D721Med (cell line): ENCODE results near the gene PCK1.
"Not testable (repeated sequence)": the region's sequence is repeated elsewhere in the genome, so short reads cannot be mapped to it uniquely, and the experiment has no call there.

Experiments used
- DNase-seq: peaks from one replicate; pipeline ENCODE4 v3.0.0; 2011; ENCODE audit warnings: low spot score; ENCODE audit not compliant: insufficient read length
- FAIRE-seq: peaks from 2 replicates; lab custom pipeline; 2011; peaks lifted over from hg19 to GRCh38; lab: Jason Lieb, UNC
- TF ChIP-seq, protein P1 (sequence below): IDR thresholded peaks from 2 replicates; pipeline ENCODE4 v1.5.1; 2012; ENCODE audit warnings: mild to moderate bottlenecking, control low read depth; ENCODE audit not compliant: insufficient read depth; ENCODE audit errors: missing control alignments

Gene PCK1

DNA sequence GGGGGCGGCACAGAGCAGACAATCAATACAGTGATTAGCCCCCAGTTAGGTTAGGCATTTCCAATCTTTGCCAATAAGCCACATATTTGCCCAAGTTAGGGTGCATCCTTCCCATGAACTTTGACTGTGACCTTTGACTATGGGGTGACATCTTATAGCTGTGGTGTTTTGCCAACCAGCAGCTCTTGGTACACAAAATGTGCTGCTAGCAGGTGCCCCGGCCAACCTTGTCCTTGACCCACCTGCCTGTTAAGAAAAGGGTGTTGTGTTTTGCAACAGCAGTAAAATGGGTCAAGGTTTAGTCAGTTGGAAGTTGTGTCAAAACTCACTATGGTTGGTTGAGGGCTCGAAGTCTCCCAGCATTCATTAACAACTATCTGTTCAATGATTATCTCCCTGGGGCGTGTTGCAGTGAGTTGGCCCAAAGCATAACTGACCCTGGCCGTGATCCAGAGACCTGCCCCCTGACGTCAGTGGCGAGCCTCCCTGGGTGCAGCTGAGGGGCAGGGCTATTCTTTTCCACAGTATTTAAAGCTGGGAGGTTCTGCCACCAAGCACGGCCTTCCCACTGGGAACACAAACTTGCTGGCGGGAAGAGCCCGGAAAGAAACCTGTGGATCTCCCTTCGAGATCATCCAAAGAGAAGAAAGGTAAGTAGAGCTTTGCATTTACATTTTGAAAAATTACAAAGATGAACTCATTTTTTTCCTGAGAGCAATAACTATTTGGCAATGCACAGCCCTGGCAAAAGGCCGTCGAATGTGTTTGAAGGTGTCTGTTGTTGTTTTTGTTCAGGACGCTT lies at the start of gene PCK1:
TSS of gene PCK1 (plus strand) at position 557 of the 802 bp plus-strand sequence. CDS start 302 bp downstream, outside the sequence.
- DNase-seq (no peak), FAIRE-seq (no peak)
- TF ChIP-seq, protein P1, sequence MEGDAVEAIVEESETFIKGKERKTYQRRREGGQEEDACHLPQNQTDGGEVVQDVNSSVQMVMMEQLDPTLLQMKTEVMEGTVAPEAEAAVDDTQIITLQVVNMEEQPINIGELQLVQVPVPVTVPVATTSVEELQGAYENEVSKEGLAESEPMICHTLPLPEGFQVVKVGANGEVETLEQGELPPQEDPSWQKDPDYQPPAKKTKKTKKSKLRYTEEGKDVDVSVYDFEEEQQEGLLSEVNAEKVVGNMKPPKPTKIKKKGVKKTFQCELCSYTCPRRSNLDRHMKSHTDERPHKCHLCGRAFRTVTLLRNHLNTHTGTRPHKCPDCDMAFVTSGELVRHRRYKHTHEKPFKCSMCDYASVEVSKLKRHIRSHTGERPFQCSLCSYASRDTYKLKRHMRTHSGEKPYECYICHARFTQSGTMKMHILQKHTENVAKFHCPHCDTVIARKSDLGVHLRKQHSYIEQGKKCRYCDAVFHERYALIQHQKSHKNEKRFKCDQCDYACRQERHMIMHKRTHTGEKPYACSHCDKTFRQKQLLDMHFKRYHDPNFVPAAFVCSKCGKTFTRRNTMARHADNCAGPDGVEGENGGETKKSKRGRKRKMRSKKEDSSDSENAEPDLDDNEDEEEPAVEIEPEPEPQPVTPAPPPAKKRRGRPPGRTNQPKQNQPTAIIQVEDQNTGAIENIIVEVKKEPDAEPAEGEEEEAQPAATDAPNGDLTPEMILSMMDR: no peak

DNA sequence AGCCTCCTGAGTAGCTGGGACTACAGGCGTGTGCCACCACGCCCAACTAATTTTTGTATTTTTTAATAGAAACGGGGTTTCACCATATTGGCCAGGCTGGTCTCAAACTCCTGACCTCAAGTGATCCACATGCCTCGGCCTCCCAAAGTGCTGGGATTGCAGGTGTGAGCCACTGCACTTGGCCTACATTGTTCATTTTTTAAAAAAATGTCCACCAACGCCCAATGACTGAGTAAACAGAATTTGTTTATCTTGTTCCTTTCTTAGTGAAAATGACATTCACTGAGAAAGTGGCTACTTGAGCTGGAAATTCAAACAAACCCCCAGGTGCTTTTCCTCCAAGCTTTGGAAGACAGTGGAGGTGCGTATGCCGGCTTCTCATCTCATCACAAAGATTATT lies 49.2 kb upstream of the PCK1 start:
- DNase-seq, FAIRE-seq: not testable (repeated sequence)

DNA sequence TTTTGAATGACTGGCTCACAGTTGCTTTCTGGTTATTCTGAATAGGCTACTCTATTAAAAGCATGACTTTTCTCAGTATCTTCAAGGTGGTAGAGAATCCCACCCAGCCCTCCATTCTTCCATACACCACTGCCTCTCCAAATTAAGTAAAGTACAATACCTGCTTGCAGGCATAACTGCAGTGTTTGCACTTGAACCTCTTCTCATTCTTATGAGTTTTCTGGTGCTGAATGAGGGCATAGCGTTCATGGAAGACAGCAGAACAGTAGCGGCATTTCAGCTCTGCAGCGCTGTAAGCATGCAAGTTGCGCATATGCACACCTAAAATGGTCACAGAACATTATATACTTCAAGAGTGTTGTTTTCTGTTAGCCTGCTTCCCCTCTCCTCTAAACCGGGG lies 48.5 kb upstream of the PCK1 start:
- no peak for DNase-seq
- no peak for FAIRE-seq
- TF ChIP-seq, protein P1: no peak

DNA sequence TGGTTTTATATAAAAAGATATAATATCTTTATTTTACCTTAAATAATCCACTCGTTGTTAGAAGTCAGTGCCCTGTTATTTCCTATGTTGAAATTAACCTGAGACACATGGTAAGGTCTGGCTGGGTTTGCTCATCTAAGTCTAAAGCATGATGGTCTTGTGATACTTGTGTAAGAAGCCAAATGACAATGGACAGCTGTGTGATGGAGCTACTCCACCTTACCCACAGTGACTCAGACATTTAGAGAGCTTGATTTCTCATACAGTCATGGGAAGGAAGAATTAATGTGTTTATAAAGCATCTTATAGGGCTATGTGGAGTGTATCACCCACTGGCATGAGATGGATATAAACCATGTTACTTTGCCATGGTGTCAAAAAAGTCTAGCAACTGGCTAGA lies 47.7 kb upstream of the PCK1 start:
- FAIRE-seq (no peak), DNase-seq (no peak)

DNA sequence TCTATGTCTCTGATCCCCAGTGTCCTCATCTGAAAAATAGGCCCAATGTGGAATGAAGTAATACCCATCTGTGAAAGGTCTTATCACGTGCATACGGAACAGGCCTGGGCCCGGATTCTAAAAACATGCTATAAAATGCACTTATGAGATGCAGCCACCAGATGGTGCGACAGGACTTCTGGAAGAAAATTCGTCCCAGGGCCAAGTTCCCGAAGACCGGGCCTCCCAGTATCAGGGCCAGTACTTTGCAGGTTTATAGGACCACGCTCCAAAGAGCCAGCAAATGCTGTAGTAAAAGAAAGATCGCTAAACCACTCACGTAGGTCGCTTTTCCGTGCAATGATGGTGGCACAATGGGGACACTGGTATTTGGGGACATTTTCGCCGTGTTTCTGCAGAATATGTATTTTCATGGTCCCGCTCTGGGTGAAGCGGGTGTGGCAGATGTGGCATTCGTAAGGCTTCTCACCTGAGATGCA lies 46.6 kb upstream of the PCK1 start:
- TF ChIP-seq, protein P1: peak; percentile 75
- DNase-seq (no peak), FAIRE-seq (no peak)

More for the DNA sequence above, 47.7 kb upstream of the PCK1 start:
- TF ChIP-seq, protein P1: no peak

DNA sequence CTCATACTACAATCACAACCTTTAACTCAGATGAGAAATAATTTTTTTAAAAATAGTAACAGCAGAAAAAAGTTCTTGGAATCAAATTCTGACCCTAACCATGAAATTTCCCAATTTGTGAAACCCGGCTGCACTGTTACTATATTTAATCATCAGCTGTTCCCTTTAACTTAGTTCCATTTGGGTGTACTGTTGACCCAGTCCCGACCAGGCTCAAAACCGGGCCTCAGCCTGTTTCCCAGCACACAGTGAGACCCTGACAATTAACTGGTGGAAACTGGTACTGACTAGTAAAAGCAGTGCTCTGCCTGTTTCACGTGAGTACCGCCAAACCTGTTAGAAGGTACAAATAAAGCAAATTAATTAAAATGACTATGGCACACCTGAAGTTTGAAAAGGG lies 43.0 kb upstream of the PCK1 start:
- DNase-seq (no peak), FAIRE-seq (no peak)
- TF ChIP-seq, protein P1: no peak

DNA sequence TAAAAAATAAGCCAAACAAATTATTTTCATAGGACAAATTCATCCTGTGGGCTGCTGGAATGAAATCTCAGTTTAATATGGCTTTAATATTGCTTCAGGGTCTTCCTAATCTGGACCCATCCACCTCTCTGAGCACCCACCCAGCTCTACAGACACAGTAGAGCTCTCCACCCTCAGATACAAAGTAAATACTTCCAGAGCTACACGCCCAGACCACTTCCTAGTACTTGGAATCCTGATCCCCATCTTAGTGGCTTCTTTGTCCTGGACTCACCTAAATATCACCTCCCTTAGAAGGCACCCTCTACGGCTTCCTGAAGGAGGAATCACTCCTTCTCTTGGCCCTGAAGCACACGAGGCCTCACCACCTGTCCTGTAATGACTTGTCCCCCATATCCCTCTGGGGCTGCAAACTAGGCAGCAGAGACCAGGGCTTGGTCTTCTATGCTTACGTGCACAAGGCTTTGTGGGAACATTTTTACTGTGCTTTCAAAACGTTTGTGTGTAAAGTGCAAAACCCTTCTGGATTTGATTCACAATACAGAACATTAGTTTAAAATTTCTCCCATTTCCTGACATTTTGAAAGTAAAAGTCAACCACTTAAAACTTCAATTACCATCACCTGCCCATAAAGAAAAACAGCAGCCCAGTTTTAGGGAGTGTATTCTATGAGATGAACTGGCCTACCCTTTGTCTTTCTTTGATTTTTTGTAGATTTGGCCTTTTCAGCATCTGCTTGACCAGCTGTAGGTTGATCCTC lies 38.4 kb upstream of the PCK1 start:
- no peak for DNase-seq
- TF ChIP-seq, protein P1: no peak
- no peak for FAIRE-seq
